Nephron (organoid): Measurements from ENCODE around the gene SPTBN5.

Source experiments
- H3K27ac Mint-ChIP-seq, 3 experiments: 2 replicates each; pipeline ENCODE4 v1.8.0; 2020; ENCODE audit warnings: mixed read lengths in 3 of 3, mild to moderate bottlenecking in 2 of 3, moderate library complexity in 1 of 3
- H3K27me3 Mint-ChIP-seq: 2 replicates; pipeline ENCODE4 v1.8.0; 2021; ENCODE audit warnings: low read depth, mild to moderate bottlenecking, moderate library complexity, mixed read lengths
- H3K36me3 Mint-ChIP-seq: 2 replicates; pipeline ENCODE4 v1.8.0; 2020; ENCODE audit warnings: low read depth, mixed read lengths
- H3K4me1 Mint-ChIP-seq: 2 replicates; pipeline ENCODE4 v1.8.0; 2020; ENCODE audit warnings: mixed read lengths
- H3K4me3 Mint-ChIP-seq, 3 experiments: 2 replicates each; pipeline ENCODE4 v1.8.0; 2020; ENCODE audit warnings: mild to moderate bottlenecking in 3 of 3, mixed read lengths in 3 of 3, moderate library complexity in 2 of 3
- H3K9me3 Mint-ChIP-seq: 2 replicates; pipeline ENCODE4 v1.8.0; 2020; ENCODE audit warnings: mixed read lengths
- CTCF ChIP-seq, 3 experiments: fragments of 200-600 bp; sonication (generic); IDR thresholded peaks; one replicate each; pipeline ENCODE4 v1.5.0; 2021; ENCODE audit warnings: antibody characterized with exemption in 3 of 3; ENCODE audit not compliant: unreplicated experiment in 3 of 3

Gene SPTBN5

GRCh38 chr15:41937568-41937923 is 43.7 kb upstream of the SPTBN5 start:
- Mint-ChIP-seq H3K27me3 (peaks cover 4% of the 10 kb centered on the region), H3K27ac (no peak overlapping the region), H3K9me3 (no peaks in the 10 kb centered on the region), H3K4me3 (no peak overlapping the region), H3K36me3 (no peaks in the 10 kb centered on the region), H3K4me1 (peaks cover 39% of the 10 kb centered on the region)
- no peak for TF ChIP-seq CTCF (IDR thresholded peaks at IDR 0.05; ENCODE audit: unreplicated experiment in 3 of 3)

GRCh38 chr15:41936649-41937567 is 43.1 kb upstream of the SPTBN5 start:
- no peak for TF ChIP-seq CTCF (IDR thresholded peaks at IDR 0.05; ENCODE audit: unreplicated experiment in 3 of 3)
- Mint-ChIP-seq H3K4me1 (peaks cover 40% of the 10 kb centered on the region), H3K27me3 (peaks cover 4% of the 10 kb centered on the region), H3K27ac (no peak overlapping the region), H3K4me3 (no peak overlapping the region), H3K9me3 (no peaks in the 10 kb centered on the region), H3K36me3 (no peaks in the 10 kb centered on the region)

DNA sequence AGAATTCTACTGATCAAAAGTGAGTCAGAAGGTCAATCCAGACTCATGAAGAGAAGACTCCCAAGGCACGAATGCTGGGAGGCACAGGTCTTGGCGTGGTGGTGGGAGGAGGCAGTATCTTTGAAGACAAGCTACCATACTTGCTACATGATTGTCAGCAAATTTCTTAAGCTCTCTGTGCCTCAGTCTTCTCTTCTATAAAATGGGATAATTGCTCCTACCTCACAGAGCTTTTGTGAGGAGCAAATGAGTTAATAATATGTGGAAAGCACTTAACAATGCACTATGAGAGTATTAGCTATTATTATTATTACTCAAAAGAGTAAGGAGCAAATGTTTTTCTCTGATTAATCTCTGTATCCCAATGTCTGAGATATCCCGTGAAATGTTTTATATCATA is 42.3 kb upstream of the SPTBN5 start:
- H3K4me1 Mint-ChIP-seq: peaks cover 41% of the 10 kb centered on the region
- no peak overlapping the region for H3K4me3 Mint-ChIP-seq
- no peak overlapping the region for H3K27ac Mint-ChIP-seq
- H3K36me3 Mint-ChIP-seq: no peaks in the 10 kb centered on the region
- H3K27me3 Mint-ChIP-seq: peaks cover 4% of the 10 kb centered on the region
- H3K9me3 Mint-ChIP-seq: no peaks in the 10 kb centered on the region
- no peak for TF ChIP-seq CTCF (IDR thresholded peaks at IDR 0.05; ENCODE audit: unreplicated experiment in 3 of 3)

DNA sequence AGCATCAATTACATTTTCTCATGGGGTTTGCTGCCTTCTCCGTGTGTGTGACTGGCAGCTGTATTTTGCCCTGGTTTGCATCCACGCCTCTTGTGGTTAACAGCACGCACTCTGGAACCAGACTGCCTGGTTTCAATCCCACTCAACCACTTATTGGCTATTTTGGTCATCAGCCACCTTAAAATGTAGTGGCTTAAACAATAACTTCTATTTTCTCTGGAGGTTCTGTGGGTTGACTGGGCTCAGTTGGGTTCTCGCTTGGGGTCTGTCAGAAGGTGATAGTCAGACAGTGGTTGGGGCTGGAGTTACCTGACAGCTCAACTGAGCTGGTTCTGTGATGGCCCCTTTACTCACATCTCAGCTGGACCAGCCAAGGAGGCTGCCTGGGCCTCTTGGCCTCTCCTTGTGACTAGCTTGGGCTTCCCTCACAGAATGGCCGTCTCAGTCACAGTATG is 41.7 kb upstream of the SPTBN5 start:
- Mint-ChIP-seq H3K9me3 (no peaks in the 10 kb centered on the region), H3K4me1 (peaks cover 38% of the 10 kb centered on the region), H3K4me3 (no peak overlapping the region), H3K36me3 (no peaks in the 10 kb centered on the region), H3K27me3 (peaks cover 4% of the 10 kb centered on the region), H3K27ac (no peak overlapping the region)
- no peak for TF ChIP-seq CTCF (IDR thresholded peaks at IDR 0.05; ENCODE audit: unreplicated experiment in 3 of 3)

DNA sequence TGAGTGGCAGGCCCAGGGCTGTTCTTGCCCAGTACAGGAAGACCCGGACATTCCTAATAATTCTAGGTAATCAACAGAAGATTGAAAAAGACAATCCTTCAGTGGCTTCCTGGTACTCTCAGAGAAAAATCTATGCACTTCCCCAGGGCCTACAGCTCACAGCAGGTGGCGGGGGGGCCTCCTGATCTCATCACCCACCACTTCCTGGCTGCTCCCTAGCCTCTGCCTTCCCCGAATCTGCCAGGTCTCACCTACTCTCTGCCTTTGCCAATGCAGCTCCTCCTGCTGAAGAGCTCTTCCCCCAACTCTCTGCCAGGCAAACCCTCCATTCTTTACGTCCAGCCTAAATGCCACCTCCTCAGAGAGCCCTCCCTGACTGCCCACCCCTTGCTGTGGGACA is 41.0 kb upstream of the SPTBN5 start:
- H3K27ac Mint-ChIP-seq: peak overlapping the region in 2 of 3 experiments; percentile 31 to 40
- H3K4me3 Mint-ChIP-seq: no peak overlapping the region
- no peaks in the 10 kb centered on the region for H3K36me3 Mint-ChIP-seq
- TF ChIP-seq CTCF (IDR thresholded peaks at IDR 0.05; ENCODE audit: unreplicated experiment in 3 of 3): no peak
- H3K27me3 Mint-ChIP-seq: peaks cover 4% of the 10 kb centered on the region
- no peaks in the 10 kb centered on the region for H3K9me3 Mint-ChIP-seq
- H3K4me1 Mint-ChIP-seq: peaks cover 39% of the 10 kb centered on the region

DNA sequence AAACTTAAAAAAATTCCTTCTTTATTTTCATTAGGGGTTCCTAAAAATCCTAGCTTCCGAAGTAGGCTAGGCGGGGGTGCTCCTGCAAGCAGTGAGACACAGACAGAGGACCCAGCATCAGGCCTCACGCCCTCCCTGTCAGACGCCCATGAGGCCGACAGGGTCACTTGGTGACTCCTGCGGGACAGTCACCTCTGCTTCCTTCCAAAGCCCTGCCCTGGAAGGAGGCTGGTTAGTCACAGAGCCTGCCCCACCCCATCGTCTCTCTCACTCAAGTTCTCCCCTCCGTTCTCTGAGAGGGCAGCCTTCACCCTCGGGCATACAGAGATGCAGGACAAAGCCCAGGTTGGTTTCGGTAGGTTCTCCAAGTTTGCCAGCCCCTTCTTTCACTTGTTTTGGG is 39.9 kb upstream of the SPTBN5 start:
- Mint-ChIP-seq H3K4me1 (peaks cover 50% of the 10 kb centered on the region), H3K9me3 (no peaks in the 10 kb centered on the region), H3K36me3 (no peaks in the 10 kb centered on the region), H3K27ac (no peak overlapping the region), H3K4me3 (no peak overlapping the region), H3K27me3 (peaks cover 4% of the 10 kb centered on the region)
- no peak for TF ChIP-seq CTCF (IDR thresholded peaks at IDR 0.05; ENCODE audit: unreplicated experiment in 3 of 3)
